HG02973 (cell line): ENCODE results near the gene MGAT4D.
"Not testable (repeated sequence)": the region's sequence is repeated elsewhere in the genome, so short reads cannot be mapped to it uniquely, and the experiment has no call there.

ENCODE experiments used
- ATAC-seq: cut with Tn5 transposase; IDR thresholded peaks from one replicate; pipeline ENCODE4 v1.9.1; 2021; ENCODE audit warnings: moderate library complexity; ENCODE audit not compliant: unreplicated experiment

MGAT4D gene

DNA sequence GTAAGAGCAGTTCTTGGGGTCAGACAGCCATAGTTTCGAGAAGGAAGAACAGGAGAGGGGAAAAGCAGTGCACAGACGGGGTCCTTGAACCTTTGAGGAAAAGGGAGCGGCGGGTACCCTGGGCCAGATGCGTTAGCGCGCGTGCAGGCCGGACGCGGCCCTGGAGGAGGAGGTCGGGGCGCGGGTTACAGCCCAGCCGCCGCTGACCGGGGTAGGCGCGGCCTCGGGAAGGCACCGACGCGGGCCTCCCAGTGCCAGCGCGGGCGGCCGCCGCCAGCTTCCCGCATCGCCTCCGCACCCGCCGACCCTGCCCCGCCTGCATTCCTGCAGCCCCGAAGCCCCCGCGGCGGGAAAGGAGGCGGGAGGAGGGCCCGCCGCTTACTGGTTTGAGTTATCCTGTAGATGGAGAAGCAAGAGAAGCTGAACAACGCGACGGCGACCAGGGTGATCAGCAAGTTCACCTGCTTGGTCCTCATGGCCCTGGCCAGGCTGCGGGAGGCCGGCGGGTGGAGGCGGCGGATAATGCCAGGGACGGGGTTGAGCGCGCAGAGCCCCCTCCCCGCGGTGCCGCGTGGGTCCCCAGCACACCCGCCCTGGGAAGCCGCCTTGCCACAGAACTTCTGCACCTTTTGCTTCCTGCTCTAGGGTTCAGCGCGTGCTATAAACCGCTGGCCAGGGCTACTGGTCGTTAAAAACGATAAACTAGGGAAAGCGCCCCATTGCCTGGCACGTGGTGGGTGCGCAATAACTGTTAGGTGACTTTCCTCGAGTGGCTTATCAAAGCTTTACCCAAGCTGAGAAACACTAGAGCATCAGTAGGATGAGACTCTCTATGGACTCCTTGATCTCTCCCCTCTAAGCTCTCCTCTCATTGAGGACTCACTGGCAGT lies at the start of gene MGAT4D:
Gene MGAT4D (minus strand): TSS at position 547 of the 890 bp plus-strand sequence. CDS start 71 bp downstream, at position 476.
- ATAC-seq: no peak

DNA sequence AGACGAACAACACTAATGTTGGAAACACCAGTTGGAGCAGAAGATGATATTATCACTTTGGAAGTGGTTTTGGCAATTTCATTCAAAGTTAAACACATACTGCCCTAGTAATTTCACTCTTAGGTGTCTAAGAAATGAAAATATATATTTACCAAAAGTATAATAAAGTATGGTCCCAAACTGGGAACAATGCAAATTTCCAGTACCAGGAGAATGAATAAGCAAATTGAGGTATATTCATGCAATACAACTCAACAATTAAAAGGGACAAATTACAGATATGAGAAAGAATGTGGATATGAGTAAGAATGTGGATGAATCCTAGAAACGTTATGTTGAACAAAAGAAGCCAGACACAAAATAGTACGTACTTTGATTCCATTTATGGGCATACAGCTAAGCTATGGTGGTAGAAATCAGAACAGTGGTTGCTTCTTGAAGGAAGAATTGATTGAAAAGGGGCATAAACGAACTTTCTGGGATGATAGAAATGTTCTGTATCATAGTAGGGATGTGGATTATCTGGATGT lies 35.9 kb upstream of the MGAT4D start:
- ATAC-seq: no peak

DNA sequence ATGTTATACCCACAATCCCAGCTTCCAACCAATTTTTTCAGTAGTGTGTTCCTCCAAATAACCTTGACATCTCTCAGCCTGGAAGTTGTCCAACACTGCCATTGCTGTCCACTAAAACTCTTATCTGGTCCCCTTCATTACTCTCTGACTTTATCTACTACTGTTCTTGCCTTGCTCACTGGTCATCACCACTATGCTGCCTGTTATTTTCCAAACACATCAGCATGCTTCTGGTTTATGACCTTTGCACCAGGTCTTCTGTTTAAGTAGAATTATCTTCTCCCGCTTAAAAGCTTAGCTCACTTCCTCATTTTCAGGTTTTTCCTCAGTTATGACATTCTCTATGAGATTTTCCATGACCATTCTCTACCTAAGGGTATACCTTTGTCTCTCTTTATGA lies 31.3 kb upstream of the MGAT4D start:
- ATAC-seq: no peak

GRCh38 chr4:140523857-140524742 lies 26.0 kb upstream of the MGAT4D start, which contains the start of gene ELMOD2:
TSS of gene ELMOD2 (plus strand) at chr4:140524168. CDS start at chr4:140525429, 1,261 bp downstream.
- peak; percentile 100 for ATAC-seq

DNA sequence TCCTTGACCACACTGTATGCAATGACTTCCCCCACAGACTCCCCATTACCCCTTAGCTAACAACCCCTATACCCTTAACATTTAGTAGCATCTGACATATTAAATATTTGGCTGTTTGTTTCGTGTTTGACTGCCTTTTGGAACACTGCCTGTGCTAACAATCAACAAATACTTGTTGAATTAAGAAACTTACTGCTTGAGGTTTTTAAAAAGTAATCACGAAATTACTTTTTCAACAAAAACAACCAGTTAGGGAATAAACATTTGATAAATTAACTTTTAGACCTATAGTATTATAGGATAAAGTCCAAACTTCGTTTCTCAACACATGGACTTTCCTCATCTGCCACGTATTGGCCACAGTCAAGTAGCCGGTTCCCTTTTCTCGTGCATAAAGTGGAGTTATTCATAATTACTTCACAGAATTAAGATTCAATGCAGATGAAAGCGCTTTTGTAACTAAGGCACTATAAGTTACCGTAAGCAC lies 25.3 kb upstream of the MGAT4D start:
- peak; percentile 9 for ATAC-seq

DNA sequence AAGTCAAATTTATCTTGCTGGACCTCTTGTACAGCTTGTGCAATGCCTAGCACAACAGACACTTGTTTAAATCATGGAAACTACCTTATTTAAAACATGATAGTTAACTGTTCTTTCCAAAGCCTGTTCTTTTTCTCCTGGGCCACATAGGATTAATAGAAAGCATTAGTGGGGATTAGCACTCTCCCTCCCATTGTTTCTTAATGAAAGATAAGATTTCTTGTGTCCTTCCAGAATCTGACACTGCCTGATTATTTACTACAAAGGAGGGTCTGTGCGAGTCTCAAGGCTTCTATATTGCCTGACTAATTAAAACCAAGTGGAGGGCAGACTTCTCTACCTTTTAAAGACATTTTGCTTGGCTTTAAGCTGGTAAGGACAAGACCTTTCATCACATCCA lies 17.3 kb upstream of the MGAT4D start:
- no peak for ATAC-seq

DNA sequence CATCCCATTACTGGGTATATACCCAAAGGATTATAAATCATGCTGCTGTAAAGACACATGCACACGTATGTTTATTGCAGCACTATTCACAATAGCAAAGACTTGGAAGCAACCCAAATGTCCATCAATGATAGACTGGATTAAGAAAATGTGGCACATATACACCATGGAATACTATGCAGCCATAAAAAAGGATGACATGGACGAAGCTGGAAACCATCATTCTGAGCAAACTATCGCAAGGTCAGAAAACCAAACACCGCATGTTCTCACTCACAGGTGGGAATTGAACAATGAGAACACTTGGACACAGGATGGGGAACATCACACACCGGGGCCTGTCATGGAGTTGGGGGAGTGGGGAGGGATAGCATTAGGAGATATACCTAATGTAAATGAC lies 15.7 kb upstream of the MGAT4D start:
- ATAC-seq: not testable (repeated sequence)

DNA sequence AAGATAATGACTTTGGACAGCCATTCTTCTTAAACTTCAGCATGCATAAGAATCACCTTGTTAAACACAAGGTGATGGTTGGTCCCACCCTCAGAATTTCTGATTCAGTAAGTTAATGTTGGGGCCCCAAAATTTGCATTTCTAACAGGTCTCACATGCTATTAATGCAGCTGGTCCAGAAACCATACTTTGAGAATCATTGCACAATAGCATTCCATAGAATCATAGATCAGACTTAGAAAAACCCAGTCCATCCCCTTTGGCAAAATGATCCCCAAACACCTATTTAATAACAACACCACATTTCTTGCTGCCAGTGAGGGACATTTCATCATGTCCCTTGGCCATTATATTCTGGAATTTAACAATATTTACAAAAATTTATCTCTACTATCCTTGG lies 6.2 kb upstream of the MGAT4D start:
- no peak for ATAC-seq

GRCh38 chr4:140499391-140499790 lies 1.3 kb upstream of the MGAT4D start:
- ATAC-seq: no peak

GRCh38 chr4:140497405-140497746 lies 717 bp downstream of the MGAT4D start:
- ATAC-seq: no peak

DNA sequence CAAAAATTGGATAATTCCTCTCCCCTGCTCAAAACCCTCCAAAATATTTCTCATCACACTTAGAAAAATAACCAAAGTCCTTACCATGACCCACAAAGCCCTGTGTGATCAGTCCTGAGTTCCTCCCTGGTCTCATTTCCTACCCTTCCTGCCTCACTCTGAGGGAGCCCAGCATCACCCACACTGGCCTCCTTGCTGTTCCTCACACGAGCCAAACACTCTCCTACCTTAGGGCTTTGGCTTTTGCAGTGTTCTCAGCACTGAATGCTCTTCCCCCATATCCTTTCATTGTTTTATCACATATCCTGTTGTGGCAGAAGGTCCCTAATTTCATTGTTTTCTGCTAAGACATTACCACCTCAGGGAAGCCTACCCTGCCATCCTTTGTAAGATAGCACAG lies 12.2 kb downstream of the MGAT4D start:
- no peak for ATAC-seq

DNA sequence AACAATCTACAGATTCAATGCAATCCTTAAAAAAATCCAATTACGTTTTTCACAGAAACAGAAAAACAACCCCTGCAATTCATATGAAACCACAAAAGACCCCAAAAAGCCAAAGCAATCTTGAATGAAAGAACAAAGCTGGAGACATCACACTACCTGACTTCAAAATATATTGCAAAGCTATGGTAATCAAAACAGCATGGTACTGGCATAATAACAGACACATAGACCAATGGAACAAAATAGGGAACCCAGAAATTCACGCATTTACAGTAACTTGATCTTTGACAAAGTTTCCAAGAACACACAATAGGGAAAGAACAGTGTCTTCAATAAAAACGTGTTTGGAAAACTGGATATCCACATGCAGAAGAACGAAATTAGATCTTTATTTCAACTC lies 14.6 kb downstream of the MGAT4D start:
- no peak for ATAC-seq

- ATAC-seq: no peak
Observed at GRCh38 chr4:140472156-140472555, 25.9 kb downstream of the MGAT4D start.

GRCh38 chr4:140469791-140470733 lies 28.0 kb downstream of the MGAT4D start:
- no peak for ATAC-seq

DNA sequence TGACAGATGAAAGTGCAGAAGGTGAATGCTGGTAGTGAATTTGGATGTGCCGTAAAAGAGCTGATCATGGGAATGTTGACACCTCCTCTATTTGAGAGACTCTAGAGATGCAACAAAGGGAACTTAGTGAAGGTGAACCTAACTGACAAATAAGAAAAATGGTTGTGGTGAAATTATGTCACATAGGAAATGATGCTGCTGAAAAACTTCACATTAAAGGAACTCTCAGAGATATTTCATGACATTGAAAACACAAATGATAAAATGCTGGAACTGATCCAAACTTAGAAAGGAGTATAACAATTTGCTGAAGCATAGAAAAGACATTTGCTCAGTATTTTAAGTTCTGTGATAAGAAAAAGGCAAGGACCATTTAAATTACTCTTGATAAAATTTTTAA lies 31.9 kb downstream of the MGAT4D start:
- ATAC-seq: no peak

GRCh38 chr4:140463614-140464013 lies 34.5 kb downstream of the MGAT4D start:
- ATAC-seq: no peak

GRCh38 chr4:140463182-140463581 lies 34.9 kb downstream of the MGAT4D start:
- no peak for ATAC-seq

GRCh38 chr4:140450352-140450751 lies 47.7 kb downstream of the MGAT4D start:
- no peak for ATAC-seq

DNA sequence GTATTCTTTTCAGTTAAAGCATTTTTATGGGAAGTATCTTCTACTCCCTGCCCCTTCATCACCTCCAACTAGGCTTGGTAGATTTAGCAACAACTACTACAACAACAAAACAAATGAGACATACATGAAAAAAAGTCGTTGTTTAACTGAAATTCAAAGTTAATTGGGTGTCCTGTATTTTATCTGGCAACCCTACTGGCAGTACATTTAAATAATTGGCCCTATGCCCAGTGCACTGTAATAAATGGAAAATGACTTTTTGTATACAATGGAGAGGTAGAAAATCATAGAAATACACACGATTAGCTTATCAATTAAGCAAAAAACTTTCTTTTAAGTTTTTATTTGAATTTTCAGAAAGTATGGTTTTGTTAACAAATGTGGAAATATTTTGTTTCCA lies 49.3 kb downstream of the MGAT4D start:
- ATAC-seq: no peak

GRCh38 chr4:140448162-140448561 lies 49.9 kb downstream of the MGAT4D start:
- no peak for ATAC-seq
